ENCODE results near the gene GLRX.
"Not testable (repeated sequence)": the region's sequence is repeated elsewhere in the genome, so short reads cannot be mapped to it uniquely, and the experiment has no call there.

Gene GLRX

DNA sequence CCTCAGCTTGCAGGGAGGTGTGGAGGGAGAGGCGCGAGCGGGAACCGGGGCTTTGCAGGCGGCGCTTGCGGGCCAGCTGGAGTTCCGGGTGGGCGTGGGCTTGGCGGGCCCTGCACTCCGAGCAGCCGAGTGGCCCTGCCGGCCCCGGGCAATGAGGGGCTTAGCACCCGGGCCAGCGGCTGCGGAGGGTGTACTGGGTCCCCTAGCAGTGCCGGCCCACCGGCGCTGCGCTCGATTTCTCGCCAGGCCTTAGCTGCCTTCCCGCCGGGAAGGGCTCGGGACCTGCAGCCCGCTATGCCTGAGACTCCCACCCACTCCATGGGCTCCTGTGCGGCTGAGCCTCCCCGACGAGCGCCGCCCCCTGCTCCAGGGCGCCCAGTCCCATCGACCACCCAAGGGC lies 28.6 kb upstream of the GLRX start:
- not testable (repeated sequence) for DNase-seq

DNA sequence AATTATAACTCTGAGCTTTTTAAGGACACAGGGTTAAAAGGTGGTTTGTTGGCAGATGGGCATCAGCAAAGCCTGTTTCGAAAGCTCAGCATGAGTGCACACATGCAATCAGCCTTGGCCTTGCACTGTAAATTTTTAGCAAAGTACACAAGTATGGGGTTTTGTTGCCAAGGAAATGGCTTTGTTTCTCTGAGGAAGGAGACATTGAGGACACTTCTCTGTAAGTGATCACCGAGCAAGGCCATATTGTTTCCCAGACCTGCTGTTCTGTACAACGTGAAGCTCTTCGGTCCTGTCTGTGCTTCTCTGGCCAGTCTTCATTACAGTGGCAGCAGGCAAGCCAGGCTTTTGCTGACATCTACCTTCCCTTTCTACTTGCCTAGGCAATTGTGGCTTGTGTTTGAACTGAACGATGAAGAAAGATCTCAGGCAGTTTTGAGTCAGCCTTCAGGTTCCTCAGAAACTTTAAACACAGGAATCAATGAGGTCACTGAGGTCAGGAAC lies 27.9 kb upstream of the GLRX start:
- no peak for DNase-seq

DNA sequence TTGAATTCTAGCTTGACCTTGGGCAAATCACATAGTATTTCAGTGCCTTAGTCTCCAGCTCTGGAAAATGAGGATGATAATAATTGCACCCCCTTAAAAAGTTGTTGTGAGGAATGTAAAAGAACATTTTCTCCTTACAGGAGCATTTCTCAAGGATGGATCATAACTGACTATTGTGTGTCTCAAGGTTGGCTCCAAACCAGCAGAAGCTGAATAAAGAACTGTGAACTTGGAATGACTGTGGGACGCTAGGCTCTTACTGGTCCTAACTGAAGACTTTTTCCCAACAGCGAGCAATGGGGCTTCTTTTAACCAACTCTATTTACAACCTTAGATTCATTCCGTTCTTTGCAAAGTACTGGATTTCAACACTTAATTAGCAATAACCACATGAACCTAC lies 26.2 kb upstream of the GLRX start:
- no peak for DNase-seq

DNA sequence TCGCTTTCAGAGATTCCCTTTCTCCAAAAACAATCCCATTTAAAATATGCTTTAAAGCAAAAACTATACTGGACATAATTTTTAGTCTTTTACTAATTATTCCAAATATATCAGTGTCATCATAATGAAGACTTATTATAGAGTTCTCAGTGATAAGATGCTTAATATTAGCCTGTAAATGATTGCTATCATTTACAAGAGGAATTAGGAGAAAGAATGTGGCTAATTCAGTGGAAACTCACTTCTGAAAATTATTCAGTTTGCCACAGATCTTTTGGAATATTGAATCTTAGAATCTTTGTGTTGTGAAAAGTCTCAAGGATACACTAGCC lies 24.7 kb upstream of the GLRX start:
- no peak for DNase-seq

DNA sequence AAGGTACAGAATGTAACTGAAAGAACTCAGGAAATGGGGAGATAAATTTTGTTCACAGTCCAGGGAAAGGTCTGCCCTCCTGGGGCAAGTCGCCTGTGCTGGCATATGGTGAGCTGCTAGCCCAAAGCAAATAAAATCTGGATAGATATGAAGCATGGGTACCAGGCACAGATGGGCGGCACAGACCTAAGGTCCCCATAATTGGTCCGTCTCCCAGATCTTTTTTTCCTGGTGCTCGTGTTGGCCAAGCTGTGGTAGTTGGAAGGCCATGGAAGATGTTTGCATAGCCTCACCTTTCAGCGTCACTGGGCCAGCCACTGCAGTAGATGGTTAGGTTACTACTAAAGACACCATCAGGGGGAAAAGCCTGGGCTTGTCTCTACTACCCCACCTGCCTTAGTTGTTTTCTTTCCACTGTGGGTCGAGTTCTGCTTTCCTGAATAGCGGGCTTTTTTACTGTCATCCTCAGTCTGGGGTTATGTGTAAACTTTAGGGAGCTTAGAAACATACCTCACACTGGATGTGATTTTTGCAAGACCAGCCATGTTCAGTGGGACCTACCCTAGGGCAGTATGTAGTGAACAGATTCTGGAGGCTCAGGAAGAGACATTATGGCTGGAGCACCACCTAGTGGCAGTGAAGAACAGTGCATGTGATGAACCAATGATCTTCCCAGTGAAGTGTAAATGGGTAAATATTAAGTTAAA lies 24.2 kb upstream of the GLRX start:
- peak in 1 of 2 donors; percentile 70 for DNase-seq

DNA sequence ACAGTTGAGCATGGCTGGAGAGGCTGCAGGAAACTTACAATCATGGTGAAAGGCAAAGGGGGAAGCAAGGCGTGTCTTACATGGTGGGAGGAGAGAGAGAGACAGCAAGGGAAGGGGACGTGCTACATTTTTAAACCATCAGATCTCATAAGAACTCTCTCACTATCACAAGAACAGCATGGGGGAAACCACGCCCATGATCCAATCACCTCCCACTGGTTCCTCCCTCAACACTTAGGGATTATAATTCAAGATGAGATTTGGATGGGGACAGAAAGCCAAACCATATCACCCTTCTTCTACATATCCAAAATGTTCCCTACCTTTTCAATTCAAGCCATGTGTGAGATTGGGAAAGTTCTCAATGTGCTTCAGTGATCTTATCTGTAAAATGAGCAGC lies 22.9 kb upstream of the GLRX start:
- no peak for DNase-seq

DNA sequence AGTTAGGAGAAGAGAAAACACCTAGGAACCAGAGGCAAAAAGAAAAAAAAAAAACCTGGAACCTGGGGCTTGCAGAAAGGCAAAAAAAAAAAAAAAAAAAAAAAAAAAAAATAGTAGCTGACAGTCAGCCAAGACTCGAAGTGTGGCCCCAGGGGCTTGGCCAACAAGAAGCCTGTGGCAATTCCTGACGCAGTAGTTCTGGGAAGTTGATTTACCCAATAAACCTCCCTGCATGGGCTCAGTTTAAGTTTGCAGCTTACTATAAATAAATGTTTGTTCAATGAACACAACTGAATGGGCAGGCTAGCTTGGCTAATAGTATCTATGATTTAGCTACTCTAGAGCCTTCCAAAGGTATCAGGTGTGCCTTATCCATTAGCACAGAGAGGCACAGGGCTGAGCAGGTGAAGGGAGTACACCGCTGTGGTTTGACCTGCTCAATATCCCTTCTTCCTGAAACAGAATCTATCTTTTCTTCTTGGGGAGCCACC lies 21.3 kb upstream of the GLRX start:
- DNase-seq, result no peak

DNA sequence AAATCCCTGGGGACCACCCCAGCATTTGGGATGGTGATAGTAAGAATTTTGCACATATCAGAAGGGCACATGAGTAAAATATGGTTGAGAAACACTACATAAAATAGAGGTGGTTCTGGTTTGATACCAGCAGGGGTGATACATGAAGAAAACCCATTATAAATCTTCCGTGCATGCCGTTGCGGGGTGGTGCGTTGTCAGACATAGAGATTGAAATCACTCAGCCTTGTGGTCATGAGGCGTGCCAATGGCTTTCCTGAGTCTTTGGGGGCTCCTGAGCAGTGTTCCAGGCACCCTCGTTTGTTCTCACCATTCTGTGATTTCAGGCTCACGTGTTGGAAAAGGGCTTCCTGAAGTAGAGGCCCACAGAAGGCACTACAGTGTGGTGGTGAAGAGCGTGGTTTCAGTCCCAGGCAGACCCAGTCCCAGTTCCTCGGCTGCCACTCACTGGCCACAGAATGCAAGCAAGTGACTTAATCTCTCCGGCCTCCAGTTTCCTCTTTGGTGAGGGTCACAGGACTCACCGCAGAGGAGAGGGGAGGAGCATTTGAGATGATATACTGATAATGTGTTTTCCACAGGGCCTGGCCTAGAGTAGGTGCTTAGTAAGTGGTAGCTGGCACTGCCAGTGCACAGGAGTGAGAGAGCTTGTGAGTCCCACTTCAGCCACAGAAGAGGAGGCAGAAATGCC lies 20.5 kb upstream of the GLRX start:
- peak; percentile 50 to 95 for DNase-seq

DNA sequence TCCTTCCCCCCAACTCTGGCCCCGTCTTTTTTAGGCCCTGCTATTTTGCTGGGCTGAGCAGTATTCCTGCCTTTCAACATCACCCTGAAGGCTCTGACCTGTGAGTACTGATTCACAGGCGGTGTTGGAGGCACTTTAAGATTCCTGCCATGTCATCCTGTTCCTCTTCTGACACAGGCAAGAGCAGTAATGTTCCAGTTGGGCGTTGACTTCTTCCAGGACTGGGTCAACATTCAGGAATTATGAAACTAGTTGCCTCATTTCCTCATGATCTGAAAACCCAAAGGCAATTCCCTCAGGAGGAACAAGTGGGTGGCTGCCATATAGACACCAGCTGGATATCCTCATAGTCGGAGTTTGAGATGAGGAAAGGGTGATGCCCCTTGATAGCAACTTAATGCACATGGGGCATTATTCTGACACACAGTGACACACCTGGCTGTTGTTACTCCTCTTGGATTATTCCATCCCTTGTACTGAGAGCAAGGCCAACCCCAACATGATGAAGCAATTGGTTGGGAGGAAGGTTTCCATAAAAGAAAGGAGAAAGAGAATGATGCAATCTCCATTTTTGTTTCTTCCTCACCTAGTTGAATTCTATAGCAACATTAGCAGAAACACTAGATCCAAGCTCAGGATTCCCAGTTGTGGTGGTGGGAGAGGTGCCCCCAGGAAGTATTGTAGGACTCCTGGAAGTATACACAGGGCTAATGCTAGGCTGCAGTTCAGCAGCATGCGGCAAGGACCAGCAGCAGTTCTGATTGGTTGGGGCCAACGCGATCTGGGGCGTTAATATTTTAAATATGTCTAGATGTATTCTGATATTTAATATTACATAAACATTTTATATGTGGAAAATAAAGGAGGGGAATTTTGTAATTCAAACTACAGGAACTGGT lies 19.6 kb upstream of the GLRX start:
- no peak for DNase-seq

DNA sequence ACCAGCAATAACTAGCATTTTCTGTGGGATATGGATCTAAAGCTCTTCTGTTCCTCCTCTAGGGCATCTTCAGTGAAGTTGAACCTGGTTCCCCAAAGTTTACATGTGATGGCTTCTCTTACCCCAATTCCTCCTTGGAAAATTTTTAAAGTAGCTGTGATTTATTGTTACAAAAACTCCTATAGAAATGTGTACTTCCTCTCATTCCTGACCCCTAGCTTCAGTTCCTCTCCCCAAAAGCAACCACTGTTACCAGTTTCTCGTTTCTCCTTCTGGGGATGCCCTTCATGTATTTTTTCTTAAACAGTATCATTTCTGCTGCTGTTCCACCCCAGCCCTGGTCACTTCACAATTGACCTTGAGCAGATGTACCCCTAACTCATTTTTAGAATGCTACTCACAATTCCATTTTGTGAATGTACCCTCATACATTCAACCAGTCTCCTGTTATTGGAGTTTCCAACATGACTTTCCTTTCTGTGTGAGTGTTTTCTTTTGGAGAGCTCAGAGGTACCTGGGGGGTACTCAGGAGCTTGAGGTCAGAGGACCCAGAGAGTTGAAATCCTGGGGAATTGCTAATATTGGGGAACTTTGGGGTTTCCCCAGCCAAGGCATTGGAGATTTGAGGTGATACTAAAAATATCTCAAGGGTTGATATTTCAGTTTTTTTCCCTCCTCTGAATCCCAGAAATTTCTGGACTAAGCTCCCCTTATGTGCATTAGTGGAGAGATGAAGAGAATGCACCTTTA lies 18.6 kb upstream of the GLRX start:
- no peak for DNase-seq

DNA sequence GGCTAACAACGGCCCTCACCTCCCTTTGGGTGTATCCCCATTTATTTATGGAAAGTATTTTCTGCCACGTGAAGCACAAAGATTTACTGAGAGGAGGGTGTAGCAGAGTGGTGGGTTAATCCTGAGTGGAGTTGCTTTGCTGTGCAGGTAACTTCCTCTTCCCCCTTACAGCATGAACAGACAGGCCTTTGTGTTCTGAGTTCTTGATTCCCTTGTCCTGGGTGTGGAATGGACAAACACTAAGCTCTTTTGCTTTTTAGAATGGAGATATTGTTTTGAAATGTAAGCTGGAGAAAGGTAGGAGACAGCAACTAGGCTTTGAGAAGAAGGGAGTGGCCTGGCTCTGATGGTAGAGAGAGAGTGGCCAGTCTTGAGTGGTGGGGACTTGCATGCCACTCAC lies 17.1 kb upstream of the GLRX start:
- no peak for DNase-seq

DNA sequence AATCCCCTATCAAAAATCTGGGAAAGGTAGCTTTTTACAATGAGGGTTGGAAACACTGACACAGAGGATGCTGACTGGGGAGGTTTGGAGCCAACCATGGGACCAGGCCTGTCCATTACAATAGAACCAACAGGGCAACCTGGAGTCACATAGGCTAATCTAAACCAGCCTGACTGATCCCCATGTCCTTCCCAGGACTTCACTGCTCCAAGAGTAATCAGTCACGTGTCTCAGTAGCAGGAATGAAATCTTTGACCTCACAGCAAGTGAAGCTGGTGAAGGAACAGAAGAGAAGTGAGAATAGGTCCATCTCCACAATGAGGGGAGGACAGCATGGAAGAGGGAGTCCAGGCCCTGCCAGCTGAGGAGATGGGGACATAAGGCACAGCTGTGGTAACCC lies 16.0 kb upstream of the GLRX start:
- no peak for DNase-seq

DNA sequence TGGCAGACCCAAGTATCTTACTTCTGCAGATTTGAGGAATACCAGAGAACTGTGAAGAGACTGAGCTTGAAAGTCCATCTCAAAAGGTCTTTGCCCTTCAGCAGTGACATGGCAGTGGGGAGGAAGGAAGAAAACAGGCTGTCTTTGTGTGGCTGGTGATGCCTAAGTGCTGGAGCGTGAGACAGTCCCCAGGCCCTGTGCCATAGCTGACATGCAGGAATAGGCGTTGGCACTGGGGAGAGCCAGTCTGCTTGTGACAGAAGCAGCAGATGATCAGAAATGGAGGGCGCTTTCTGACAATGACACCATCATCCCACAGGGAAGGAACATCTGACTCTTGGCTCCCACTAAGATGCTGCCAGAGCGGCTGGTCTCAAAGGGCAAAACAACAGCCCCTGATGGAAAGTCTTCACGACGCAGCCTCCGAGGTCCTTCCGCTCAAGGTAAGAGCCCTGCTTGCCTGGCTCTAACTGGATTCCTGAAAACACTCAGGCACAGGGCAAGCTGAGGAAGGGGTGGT lies 15.5 kb upstream of the GLRX start:
- DNase-seq, result no peak

DNA sequence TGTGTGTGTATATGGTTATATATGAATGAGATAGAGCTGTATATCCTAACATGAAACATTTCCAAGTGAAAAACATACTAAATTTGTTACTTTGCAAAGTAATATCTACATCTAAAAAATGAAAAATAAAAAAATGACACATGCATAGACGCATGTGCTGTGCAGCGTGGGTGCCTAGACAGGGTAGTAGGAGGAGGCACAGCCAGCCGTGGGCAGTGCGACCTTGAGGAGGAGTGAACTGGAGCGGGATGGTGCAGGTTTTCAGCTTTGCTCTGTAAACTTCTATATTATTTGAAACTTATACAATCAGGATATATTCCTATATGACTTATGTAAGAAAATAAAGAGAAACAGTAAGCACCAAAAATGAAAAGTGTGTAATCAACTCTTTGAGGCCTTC lies 15.0 kb upstream of the GLRX start:
- DNase-seq, result no peak

DNA sequence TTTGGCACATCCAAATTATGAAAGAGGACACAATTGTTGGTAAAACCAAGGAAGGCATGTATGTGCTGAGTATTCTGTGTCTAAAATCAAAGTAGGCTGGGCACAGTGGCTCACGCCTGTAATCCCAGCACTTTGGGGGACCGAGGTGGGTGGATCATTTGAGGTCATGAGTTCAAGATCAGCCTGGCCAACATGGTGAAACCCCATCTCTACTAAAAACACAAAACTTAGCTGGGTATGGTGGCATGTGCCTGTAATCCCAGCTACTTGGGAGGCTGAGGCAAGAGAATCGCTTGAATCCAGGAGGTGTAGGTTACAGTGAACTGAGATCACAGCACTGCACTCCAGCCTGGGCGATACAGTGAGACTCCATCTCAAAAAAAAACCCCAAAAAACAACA lies 14.4 kb upstream of the GLRX start:
- not testable (repeated sequence) for DNase-seq

DNA sequence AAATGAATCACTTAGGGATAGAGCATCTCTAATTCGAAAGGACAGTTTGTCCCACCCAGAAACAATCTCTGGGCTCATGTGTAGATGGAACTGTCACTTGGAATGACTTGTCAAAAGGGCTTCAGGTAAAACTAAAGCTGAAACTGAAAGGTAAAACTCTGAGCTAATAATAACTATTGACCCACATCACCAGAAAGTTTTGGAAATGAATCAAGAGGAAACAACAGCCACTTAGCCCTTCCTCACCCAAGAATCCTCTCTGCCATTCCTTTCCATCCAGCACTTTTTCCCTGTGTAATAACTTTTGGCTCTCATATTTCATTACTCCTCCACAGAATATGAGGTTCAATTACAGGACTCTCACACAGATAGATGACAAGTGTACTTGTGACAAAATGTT lies 14.0 kb upstream of the GLRX start:
- no peak for DNase-seq

DNA sequence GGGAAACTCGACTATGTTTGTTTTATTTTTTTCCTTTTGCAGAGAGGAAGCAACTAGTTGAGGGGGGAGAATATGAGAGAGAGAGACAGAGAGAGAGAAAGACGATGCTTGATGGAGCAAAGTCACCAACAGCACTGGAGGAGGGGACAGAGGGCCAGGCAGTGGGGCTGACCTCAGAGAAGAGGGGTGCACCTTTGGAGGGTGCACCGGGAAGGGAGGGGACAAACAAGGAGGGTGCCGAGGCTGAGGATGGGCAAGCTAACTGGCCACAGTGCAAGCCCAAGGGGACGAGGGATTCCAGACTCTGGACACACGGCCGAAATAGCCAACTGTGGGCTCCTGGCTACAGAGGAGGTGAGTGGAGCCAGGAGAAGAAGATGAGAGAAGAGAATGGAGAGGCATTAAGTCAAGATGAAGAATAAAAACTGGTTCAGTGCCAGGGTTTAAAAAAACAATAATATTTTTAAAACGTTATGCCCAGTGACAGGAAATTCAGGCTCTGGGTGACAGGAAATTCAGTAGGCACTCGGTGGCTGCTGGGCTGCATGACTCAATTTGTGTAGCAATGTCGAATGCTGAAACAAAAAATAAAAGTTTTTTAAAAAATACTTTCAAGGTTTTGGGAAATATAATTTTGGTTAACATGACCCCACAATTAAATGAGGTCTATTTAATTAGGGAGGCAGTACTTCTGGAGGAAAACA lies 13.3 kb upstream of the GLRX start:
- peak in 1 of 2 donors; percentile 71 for DNase-seq

DNA sequence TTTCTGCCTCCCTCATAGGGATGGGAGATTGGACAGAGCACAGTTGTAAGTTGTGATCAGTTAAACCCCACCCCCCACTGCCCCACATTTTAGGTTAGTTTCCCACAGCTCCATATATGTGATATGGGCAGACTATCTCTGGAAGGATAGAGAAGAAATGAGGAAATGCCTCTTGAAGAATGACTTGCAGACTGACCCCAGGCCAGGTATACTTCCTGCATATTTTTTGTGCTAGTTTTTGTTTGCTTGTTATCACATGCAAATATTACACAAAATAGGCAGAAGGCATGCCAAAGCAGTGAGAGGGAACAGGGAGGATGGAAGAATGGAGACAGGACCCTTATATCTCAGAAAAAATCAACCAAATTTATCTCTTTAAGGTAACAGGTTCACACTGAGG lies 10.1 kb upstream of the GLRX start:
- DNase-seq, result no peak

DNA sequence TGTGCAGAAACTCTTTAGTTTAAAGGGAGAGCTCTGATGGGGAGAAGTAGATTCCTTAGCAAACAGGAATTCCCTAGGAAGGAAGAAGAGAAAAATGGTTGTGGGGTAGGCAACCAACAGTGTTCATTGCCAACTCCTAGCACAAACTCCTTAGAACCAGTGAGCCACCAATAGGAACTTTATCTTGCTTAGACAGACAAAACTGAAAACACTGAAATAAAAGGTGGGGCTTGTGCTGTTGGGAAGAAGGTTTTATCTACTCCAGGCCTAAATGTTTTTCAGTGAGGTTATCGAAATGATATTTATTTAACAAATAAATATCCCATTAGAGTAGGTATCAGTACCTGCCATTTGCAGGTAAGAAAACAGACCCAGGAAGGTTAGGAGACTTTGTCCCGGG lies 7.7 kb upstream of the GLRX start:
- DNase-seq, result no peak

DNA sequence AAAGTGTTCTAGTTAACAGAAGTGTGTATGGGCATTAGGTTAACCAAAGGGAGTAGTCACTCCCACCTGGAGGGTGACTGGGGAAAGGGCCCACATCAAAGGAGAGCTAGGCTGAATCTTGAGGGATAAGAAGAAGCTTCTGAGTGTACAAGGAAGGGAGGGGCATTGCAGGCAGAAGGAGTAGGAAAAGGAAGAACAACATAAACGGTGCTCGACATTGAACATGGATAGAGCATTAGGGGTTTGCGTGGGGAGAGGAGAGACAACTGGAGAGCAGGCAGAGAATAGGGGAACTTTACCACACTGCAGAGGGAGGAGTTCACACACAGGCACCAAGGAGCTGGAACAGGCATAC lies 5.3 kb upstream of the GLRX start:
- no peak for DNase-seq

DNA sequence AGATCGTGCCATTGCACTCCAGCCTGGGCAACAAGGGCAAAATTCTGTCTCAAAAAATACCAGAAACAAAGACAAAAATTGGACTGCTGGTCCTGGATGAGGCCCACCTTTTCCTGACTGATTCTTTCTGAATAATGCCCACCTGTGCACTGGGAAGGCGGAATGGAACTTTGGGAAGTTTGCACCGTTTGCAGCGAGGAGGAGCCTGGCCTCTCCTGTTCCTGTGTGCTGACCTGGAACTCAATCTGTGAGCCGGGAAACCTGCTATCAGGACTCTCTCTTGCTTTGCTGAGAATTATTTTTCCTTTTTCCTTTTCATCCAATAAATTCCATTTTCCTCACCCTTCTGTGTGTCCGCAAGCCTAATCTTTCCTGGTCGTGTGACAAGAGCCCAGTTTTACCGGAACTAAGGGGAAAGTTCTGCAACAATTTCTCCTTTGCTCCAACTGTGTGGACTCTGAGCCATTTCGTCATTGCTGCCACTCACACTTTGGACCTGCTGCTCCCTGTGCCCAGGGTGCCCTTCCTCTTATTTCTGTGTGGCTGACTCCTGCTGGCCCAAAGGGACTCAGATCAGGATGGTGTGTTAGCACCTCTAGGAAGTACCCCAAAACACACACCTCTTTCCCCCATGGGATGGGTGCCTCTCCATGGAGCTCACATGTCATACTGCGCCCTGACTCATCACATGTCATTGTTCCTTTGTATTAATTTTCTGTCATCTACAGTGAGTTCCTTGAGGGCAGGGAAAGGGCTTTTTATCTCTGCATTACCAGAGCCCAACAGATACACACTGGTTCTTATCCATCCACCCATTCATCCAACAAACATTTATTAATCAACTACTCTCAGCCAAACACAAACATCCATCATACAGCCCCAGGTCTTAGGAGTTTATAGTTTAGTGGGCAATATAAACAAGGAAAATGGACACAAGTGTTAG lies 4.7 kb upstream of the GLRX start:
- no peak for DNase-seq

Measured in bone marrow (tissue), 2 donors.